ENCODE data around the gene C19orf18.

C19orf18 gene

GRCh38 chr19:57949296-57949695 lies 25.0 kb downstream of the C19orf18 start:
- TF ChIP-seq TAF1 (IDR thresholded peaks at IDR 0.05; ENCODE audit: borderline replicate concordance, insufficient read depth, low read length) (no peak), FOXP2 (optimal IDR thresholded peaks at IDR 0.05; ENCODE audit: borderline replicate concordance, extremely low read depth, extremely low read length, insufficient read depth) (no peak), SIN3A (IDR thresholded peaks at IDR 0.05; ENCODE audit: borderline replicate concordance, insufficient read depth, low read length) (no peak), REST (IDR thresholded peaks at IDR 0.05; ENCODE audit: insufficient read depth in 1 of 2, low read depth in 2 of 2, low read length in 2 of 2) (no peak)

- TF ChIP-seq FOXP2 (optimal IDR thresholded peaks at IDR 0.05; ENCODE audit: borderline replicate concordance, extremely low read depth, extremely low read length, insufficient read depth), result peak; percentile 63
- no peak for TF ChIP-seq SIN3A (IDR thresholded peaks at IDR 0.05; ENCODE audit: borderline replicate concordance, insufficient read depth, low read length)
- peak; percentile 76 for TF ChIP-seq POLR2AphosphoS5 (IDR thresholded peaks at IDR 0.05; ENCODE audit: low read depth, low read length)
- 0 out of 2 replicates have a peak, but pooled peaks have one; percentile 20 for TF ChIP-seq TAF1 (IDR thresholded peaks at IDR 0.05; ENCODE audit: borderline replicate concordance, insufficient read depth, low read length)
- TF ChIP-seq REST (IDR thresholded peaks at IDR 0.05; ENCODE audit: insufficient read depth in 1 of 2, low read depth in 2 of 2, low read length in 2 of 2), result no peak
These were observed 26.8 kb downstream of the C19orf18 start, which contains the start of gene ZNF256 for GRCh38 chr19:57947419-57948134. TSS of gene ZNF256 (minus strand) at chr19:57947706. CDS start at chr19:57947474, 232 bp downstream.

- no peak for TF ChIP-seq REST (IDR thresholded peaks at IDR 0.05; ENCODE audit: insufficient read depth in 1 of 2, low read depth in 2 of 2, low read length in 2 of 2)
- TF ChIP-seq POLR2AphosphoS5 (IDR thresholded peaks at IDR 0.05; ENCODE audit: low read depth, low read length), result no peak
- TF ChIP-seq TAF1 (IDR thresholded peaks at IDR 0.05; ENCODE audit: borderline replicate concordance, insufficient read depth, low read length), result no peak
- TF ChIP-seq SIN3A (IDR thresholded peaks at IDR 0.05; ENCODE audit: borderline replicate concordance, insufficient read depth, low read length), result no peak
- TF ChIP-seq FOXP2 (optimal IDR thresholded peaks at IDR 0.05; ENCODE audit: borderline replicate concordance, extremely low read depth, extremely low read length, insufficient read depth), result no peak
These were observed 27.3 kb downstream of the C19orf18 start for GRCh38 chr19:57947088-57947418.

- no peak for TF ChIP-seq SIN3A (IDR thresholded peaks at IDR 0.05; ENCODE audit: borderline replicate concordance, insufficient read depth, low read length)
- TF ChIP-seq REST (IDR thresholded peaks at IDR 0.05; ENCODE audit: insufficient read depth in 1 of 2, low read depth in 2 of 2, low read length in 2 of 2), result no peak
- no peak for TF ChIP-seq POLR2AphosphoS5 (IDR thresholded peaks at IDR 0.05; ENCODE audit: low read depth, low read length)
- TF ChIP-seq TAF1 (IDR thresholded peaks at IDR 0.05; ENCODE audit: borderline replicate concordance, insufficient read depth, low read length), result no peak
- no peak for TF ChIP-seq FOXP2 (optimal IDR thresholded peaks at IDR 0.05; ENCODE audit: borderline replicate concordance, extremely low read depth, extremely low read length, insufficient read depth)
These were observed 28.0 kb downstream of the C19orf18 start for GRCh38 chr19:57946316-57946715.

All from PFSK-1 (cell line).